Bronchial epithelial cell (primary cell): ENCODE measurements around the gene DPYSL4. TPM values are rescaled to one million over a fixed set of nuclear protein-coding genes. Genes with fewer than 3 reads are reported as not detected.

Experiments used
- DNase-seq: peaks from one replicate; pipeline ENCODE4 v3.0.0-alpha.2; 2010; ENCODE audit warnings: low read depth
- FAIRE-seq: peaks from 2 replicates; lab custom pipeline; 2011; peaks lifted over from hg19 to GRCh38; lab: Jason Lieb, UNC
- H3K27me3 ChIP-seq: 2 replicates; pipeline ENCODE4 v1.5.1; 2011; ENCODE audit warnings: low read length; ENCODE audit not compliant: control insufficient read depth, insufficient read depth
- H3K36me3 ChIP-seq: 2 replicates; pipeline ENCODE4 v1.5.1; 2011; ENCODE audit warnings: low read length; ENCODE audit not compliant: control insufficient read depth, insufficient read depth
- H3K4me3 ChIP-seq: 2 replicates; pipeline ENCODE4 v1.5.1; 2011; ENCODE audit warnings: mild to moderate bottlenecking, low read depth, low read length, control low read depth
- total RNA-seq: library from RNA; depleted of rRNA; stranded (reverse); fragments of >200 nt; gene quantifications from 2 replicates; pipeline ENCODE4 v1.2.1, GENCODE V29; 2014
- TF ChIP-seq, protein P1 (sequence below): IDR thresholded peaks from 2 replicates; pipeline ENCODE4 v1.5.1; 2011; ENCODE audit warnings: mild to moderate bottlenecking, moderate library complexity, low read length, control low read depth, inconsistent platforms; ENCODE audit not compliant: insufficient read depth, severe bottlenecking

The DPYSL4 gene
- total RNA-seq, 1 donor from 2014 or later: 0.26 TPM

DNA sequence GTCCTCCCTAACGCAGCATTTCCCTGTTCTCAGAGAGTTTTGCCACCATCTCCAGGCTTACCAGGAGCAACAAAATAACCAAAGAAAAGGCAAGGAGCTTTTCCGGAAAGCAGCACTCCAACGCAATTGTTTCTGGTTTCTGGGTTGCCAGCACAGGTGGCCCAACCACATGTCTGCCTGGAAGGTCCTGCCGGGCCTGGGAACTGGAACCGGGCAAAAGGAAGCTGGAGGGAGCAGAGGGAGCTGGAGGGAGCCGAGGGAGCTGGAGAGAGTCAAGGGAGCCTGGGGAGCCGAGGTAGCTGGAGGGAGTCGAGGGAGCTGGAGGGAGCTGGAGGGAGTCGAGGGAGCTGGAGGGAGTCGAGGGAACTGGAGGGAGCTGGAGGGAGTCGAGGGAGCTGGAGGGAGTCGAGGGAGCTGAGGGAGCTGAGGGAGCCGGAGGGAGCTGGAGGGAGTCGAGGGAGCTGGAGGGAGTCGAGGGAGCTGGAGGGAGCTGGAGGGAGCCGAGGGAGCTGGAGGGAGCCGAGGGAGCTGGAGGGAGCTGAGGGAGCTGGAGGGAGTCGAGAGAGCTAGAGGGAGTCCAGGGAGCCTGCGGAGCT is 66.4 kb downstream of the DPYSL4 start:
- Histone ChIP-seq H3K4me3 (no peak overlapping the region), H3K36me3 (no peaks in the 10 kb centered on the region), H3K27me3 (no peaks in the 10 kb centered on the region)
- no peak for FAIRE-seq
- DNase-seq: no peak
- TF ChIP-seq, protein P1, sequence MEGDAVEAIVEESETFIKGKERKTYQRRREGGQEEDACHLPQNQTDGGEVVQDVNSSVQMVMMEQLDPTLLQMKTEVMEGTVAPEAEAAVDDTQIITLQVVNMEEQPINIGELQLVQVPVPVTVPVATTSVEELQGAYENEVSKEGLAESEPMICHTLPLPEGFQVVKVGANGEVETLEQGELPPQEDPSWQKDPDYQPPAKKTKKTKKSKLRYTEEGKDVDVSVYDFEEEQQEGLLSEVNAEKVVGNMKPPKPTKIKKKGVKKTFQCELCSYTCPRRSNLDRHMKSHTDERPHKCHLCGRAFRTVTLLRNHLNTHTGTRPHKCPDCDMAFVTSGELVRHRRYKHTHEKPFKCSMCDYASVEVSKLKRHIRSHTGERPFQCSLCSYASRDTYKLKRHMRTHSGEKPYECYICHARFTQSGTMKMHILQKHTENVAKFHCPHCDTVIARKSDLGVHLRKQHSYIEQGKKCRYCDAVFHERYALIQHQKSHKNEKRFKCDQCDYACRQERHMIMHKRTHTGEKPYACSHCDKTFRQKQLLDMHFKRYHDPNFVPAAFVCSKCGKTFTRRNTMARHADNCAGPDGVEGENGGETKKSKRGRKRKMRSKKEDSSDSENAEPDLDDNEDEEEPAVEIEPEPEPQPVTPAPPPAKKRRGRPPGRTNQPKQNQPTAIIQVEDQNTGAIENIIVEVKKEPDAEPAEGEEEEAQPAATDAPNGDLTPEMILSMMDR: no peak

DNA sequence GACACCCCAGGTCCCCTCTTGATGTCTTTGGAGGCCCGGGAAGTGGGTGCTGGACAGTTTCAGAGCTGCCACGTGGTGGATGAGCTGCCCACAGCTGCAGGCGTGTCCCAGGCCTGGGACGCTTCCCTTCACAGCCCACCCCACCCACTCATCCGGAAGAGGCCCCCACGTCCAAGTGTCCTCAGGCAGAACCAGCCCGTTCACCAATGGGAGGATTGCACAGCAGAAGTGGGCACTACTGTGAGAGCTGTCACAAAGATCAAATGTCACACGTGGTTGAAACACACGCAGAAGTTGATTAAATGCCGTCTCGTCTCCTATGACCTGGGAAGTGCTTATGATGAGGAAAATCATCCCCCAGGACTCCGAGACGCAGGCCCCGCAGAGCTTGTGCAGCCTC is 68.1 kb downstream of the DPYSL4 start:
- FAIRE-seq (no peak), DNase-seq (no peak)
- Histone ChIP-seq H3K36me3 (no peaks in the 10 kb centered on the region), H3K4me3 (no peak overlapping the region), H3K27me3 (no peaks in the 10 kb centered on the region)
- TF ChIP-seq, protein P1: no peak

Other genes starting within 250 kb of the DPYSL4 start
- 84.0 and 96.5 TPM in 2 replicates for gene BNIP3, start 205.0 kb upstream of the DPYSL4 start, total RNA-seq
- gene JAKMIP3, start 121.0 kb upstream of the DPYSL4 start, total RNA-seq: under 0.01 TPM in 1 of 2 replicates, not detected in the other
- gene STK32C, start 121.0 kb downstream of the DPYSL4 start, total RNA-seq: 9.7 and 14.6 TPM in 2 replicates
- 4.7 and 6.9 TPM in 2 replicates for gene LRRC27, start 145.2 kb downstream of the DPYSL4 start, total RNA-seq
- gene PWWP2B, start 210.3 kb downstream of the DPYSL4 start, total RNA-seq: 39.4 and 40.0 TPM in 2 replicates